Measurements from ENCODE around the gene AGTPBP1. TPM values are rescaled to one million over a fixed set of nuclear protein-coding genes. Genes with fewer than 3 reads are reported as not detected.

Gene AGTPBP1
- total RNA-seq, 1 experiment from 2014 or later: 54.7 TPM

- ChIA-PET POLR2A (no interaction called here), CTCF (interaction anchor here (1.2 kb wide), 1 partner anchor 89 kb away, joined by 7 read pairs; no protein-coding TSS in a partner anchor)
- no peak for DNase-seq (ENCODE audit: low spot score)
- no peak for ATAC-seq
- Mint-ChIP-seq H3K27me3 (ENCODE audit: low read depth) (peaks cover 54% of the 10 kb centered on the region), H3K4me3 (peak overlapping the region; percentile 77), H3K9me3 (peaks cover 3% of the 10 kb centered on the region; the same call in 1 of the 2 replicates), H3K36me3 (no peaks in the 10 kb centered on the region), H3K27ac (no peak overlapping the region), H3K4me1 (peaks cover 7% of the 10 kb centered on the region)
- TF ChIP-seq ZNF671 (CRISPR knock-in tag; IDR thresholded peaks at IDR 0.05) (no peak), RELA (CRISPR knock-in tag; IDR thresholded peaks at IDR 0.05; ENCODE audit: borderline replicate concordance) (no peak), TP53 (CRISPR knock-in tag; IDR thresholded peaks at IDR 0.05) (no peak), ZNF396 (CRISPR knock-in tag; IDR thresholded peaks at IDR 0.05; ENCODE audit: borderline replicate concordance) (no peak), ZNF512 (CRISPR knock-in tag; IDR thresholded peaks at IDR 0.05; ENCODE audit: borderline replicate concordance) (no peak), ZBTB21 (CRISPR knock-in tag; IDR thresholded peaks at IDR 0.05; ENCODE audit: borderline replicate concordance) (no peak), NFATC4 (CRISPR knock-in tag; IDR thresholded peaks at IDR 0.05) (no peak), RORB (CRISPR knock-in tag; IDR thresholded peaks at IDR 0.05) (no peak), ETV6 (CRISPR knock-in tag; IDR thresholded peaks at IDR 0.05) (no peak), GRHL2 (CRISPR knock-in tag; IDR thresholded peaks at IDR 0.05; ENCODE audit: insufficient replicate concordance, severe bottlenecking) (no peak)
Measured at GRCh38 chr9:85521371-85522197, 220.2 kb downstream of the AGTPBP1 start.

GRCh38 chr9:85516976-85517637 lies 224.6 kb downstream of the AGTPBP1 start:
- Mint-ChIP-seq H3K27ac (no peak overlapping the region), H3K4me3 (no peak overlapping the region), H3K9me3 (peaks cover 3% of the 10 kb centered on the region; the same call in 1 of the 2 replicates), H3K36me3 (no peaks in the 10 kb centered on the region), H3K27me3 (ENCODE audit: low read depth) (peaks cover 15% of the 10 kb centered on the region), H3K4me1 (peaks cover 8% of the 10 kb centered on the region)
- ChIA-PET POLR2A (no interaction called here), CTCF (interaction anchor here (1.8 kb wide), 1 partner anchor 92 kb away, joined by 6 read pairs; no protein-coding TSS in a partner anchor)
- ATAC-seq (no peak), DNase-seq (ENCODE audit: low spot score) (no peak)
- TF ChIP-seq PREB (CRISPR knock-in tag; IDR thresholded peaks at IDR 0.05; ENCODE audit: borderline replicate concordance): no peak
- no peak for TF ChIP-seq ESRRA (CRISPR knock-in tag; IDR thresholded peaks at IDR 0.05; ENCODE audit: borderline replicate concordance)
- TF ChIP-seq ZNF121 (CRISPR knock-in tag; IDR thresholded peaks at IDR 0.05): no peak
- TF ChIP-seq ZMAT4 (CRISPR knock-in tag; IDR thresholded peaks at IDR 0.05): no peak
- no peak for TF ChIP-seq ZBTB21 (CRISPR knock-in tag; IDR thresholded peaks at IDR 0.05; ENCODE audit: borderline replicate concordance)
- TF ChIP-seq ZNF317 (CRISPR knock-in tag; IDR thresholded peaks at IDR 0.05; ENCODE audit: borderline replicate concordance, low read depth): no peak
- TF ChIP-seq NR3C1 (CRISPR knock-in tag; conservative IDR thresholded peaks at IDR 0.05; ENCODE audit: low read depth): no peak
- TF ChIP-seq CDX4 (CRISPR knock-in tag; IDR thresholded peaks at IDR 0.05; ENCODE audit: borderline replicate concordance): no peak
- TF ChIP-seq ZNF138 (CRISPR knock-in tag; conservative IDR thresholded peaks at IDR 0.05): no peak
